GM19467 (cell line): ENCODE results near the gene ATRNL1.
A peak's percentile ranks its signal among the peaks of the same experiment; 100 is the strongest.
"Not testable (repeated sequence)": the region's sequence is repeated elsewhere in the genome, so short reads cannot be mapped to it uniquely, and the experiment has no call there.

Experiments used
- ATAC-seq: cut with Tn5 transposase; IDR thresholded peaks from one replicate; pipeline ENCODE4 v1.9.1; 2021; ENCODE audit warnings: mild to moderate bottlenecking, moderate library complexity; ENCODE audit not compliant: unreplicated experiment

ATRNL1 gene

DNA sequence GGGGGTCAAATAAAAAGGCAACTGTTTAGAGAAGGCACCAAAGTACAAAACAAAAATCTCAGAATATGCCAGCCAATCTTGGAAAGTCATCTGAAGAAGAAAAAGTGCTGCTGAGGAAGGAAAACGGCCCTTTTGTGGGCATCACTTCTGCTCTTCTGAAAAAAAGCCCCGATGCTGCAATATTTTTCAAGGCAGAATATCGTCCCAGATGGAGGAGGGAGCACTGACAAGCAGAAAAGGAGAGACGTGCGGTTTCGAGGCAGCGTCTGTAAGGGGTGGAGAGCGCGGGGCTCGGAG lies 959 bp upstream of the ATRNL1 start:
- ATAC-seq, result no peak

DNA sequence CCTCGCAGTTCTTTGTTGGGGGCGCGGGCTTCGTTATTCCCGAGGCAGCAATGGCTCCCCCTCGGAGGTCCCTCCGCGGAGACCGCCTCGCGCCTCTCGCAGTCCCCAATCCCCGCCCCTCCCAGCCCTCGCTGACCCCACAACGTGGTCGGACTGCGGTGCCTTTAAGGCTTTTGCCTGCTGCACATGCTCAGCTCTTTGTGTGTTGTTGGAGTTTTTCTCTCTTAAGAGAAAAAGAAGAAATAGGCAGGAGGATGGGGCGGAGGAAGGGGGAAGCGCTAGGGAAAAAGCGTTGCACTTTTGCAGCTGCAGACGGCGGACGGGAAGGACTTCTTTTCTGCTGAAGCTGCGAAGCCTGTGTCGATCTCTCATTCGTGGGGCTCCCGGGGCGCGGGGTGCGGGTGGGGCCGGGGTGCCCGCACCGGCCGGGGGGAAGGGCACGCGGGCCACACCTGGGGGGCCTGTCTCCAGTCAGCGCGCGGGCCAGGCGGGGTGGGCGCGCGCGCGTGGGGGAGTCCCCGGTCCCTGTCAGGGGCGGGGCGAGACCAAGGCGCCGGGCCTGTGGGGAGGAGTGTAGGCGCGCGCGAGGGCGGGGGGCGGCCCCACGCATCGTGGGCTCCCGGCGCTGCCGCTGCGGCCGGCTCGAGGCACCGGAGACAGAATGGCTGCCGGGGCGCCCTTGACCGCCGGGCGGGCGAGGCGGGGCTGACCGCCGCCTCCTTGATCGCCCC lies 445 bp upstream of the ATRNL1 start:
- ATAC-seq, result peak; percentile 54

DNA sequence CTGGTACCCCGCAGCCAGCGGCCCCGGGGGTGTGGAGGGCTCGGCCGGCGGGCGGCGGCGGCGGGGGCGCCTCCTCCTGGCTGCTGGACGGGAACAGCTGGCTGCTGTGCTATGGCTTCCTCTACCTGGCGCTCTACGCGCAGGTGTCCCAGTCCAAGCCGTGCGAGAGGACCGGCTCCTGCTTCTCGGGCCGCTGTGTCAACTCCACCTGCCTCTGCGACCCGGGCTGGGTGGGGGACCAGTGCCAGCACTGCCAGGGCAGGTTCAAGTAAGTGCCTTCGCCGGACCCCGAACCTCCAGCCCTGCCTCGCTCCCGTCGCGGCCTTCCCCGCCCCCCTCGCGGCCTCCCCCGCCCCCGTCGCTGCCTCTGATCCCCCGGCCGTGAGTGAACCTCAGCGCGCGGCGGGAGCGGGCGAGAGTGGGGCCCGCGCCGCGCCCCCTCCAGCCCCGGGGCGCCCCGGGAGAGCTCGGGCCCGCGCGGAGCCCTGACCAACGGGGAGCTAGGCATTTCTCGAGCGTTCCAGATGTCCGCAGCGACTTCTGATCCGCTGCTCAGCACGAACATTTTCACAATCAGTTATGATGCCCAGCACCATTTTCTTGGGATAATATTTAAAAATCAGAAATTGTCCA lies 727 bp downstream of the ATRNL1 start:
- peak; percentile 37 for ATAC-seq

DNA sequence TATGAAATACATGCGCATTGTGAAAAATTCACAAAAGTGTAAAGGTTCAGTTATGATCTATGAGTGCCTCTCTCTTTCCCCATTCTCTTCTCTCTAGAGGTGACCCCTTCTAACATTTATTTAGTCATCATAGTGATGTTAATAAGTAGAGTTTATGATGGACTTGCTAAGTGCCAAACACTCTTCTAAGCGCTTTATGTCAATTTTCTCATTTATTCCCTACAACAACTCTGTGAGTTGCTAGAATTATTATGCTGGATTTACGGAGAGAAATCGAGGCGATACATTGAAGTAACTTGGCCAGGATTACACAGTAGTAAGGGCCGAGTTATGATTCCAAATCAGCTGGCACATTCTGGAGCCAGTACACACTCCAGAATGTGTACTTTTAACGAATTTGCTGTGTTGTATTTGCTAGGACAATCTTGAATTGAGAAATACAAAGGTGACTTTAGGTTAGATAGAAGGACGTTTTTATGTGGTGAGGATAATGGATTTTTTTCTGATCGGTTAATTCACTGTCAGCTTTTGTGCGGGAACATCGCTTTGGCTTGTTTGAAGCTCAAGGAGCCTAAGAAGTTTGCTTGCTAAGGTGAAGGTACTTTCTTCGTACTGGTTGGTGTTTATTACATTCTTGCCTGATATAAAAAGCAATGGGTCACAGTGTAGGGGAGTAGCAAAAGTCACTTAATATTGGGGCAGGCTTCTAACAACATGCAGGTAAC lies 1.4 kb downstream of the ATRNL1 start:
- ATAC-seq, result no peak

DNA sequence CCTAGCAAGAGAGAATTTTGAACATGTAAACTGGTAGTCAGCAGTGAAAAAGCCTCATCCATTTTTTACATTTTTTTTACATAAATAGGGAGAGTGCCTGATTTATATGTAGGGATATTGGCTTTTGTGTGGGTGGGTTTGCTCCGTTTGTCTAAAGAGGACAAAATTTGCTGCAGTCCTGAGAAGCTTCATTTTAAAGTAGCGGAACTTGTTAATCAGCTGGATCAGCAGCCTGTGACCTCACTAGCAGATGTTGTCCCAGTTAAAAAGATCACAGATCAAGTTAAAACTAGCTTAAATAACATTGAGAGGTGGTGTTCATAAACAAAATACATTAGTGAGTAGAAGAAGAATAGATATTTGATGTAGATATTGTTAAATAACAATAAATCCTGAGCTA lies 2.6 kb downstream of the ATRNL1 start:
- no peak for ATAC-seq

DNA sequence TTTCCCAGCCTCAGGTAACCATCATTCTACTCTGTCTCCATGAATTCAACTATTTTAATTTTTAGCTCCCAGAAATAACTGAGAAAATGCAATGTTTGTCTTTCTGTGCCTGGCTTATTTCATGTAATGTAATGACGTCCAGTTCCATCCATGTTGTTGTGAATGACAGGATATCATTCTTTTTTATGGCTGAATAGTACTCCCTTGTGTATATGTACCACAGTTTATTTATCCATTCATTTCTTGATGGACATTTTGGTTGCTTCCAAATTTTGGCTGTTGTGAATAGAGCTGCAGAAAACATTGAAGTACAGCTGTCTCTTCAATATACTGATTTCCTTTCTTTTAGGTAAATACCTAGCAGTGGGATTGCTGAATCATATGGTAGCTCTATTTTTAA lies 10.5 kb downstream of the ATRNL1 start:
- ATAC-seq, result no peak

DNA sequence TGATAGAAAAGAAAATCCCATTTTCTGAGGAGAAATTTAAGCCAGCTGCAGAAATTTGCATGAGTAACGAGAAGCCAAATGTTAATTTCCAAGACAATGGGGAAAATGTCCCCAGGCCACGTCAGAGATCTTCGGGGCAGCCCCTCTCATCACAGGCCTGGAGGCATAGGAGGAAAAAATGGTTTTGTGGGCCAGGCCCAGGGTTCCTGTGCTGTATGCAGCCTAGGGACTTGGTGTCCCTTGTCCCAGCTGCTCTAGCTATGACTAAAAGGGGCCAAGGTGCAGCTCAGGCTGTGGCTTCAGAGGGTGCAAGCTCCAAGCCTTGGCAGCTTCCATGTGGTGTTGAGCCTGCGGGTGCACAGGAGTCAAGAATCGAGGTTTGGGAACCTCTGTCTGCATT lies 12.2 kb downstream of the ATRNL1 start:
- ATAC-seq, result not testable (repeated sequence)

DNA sequence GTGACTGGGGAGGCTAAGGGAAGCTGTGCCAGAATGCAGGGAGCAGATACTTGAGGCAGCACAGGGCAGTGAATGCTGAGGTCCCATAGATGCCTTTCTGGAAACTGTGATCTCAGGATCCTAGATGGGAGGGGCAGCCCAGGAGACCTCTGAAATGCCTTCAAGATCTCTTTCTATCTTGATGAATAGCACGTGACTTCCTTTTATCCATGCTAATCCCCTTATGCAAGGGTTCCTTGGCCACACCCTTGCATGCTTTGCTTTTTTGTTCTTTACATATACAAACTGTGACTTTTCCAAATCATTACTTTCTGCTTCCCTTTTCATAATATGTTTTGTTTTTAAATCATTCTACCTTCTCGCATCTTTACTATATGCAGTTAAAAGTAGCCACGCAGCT lies 14.7 kb downstream of the ATRNL1 start:
- ATAC-seq, result no peak

DNA sequence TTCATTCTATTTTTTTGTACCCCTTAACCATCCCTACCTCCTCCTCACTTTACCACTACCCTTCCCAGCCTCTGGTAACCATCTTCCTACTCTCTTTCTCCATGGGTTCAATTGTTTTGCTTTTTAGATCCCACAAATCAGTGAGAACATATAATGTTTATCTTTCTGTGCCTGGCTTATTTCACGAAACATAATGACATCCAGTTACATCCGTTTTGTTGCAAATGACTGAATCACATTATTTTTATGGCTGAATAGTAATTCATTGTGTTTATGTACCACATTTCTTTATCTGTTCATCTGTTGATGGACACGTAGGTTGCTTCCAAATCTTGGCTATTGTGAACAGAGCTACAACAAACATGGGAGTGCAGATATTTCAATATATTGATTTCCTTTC lies 24.1 kb downstream of the ATRNL1 start:
- no peak for ATAC-seq

DNA sequence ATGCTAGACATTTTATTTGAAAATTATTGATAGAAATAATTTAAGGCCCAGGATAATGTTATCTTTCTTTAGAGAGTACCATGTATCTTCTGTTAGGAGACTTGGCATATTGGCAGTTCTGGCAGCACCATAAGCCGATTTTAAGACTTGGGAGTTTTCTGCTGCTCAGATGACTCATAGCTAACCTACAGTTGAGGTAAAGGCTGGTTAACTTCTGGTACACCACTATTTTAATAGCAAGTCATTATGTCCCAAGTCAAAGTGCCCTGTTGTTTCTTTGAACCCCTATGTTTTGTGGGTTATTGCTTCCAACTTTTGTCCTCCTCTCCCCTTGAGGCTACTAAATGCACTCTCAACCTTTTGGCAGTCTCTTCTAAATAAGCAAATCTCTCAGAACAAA lies 25.2 kb downstream of the ATRNL1 start:
- no peak for ATAC-seq

DNA sequence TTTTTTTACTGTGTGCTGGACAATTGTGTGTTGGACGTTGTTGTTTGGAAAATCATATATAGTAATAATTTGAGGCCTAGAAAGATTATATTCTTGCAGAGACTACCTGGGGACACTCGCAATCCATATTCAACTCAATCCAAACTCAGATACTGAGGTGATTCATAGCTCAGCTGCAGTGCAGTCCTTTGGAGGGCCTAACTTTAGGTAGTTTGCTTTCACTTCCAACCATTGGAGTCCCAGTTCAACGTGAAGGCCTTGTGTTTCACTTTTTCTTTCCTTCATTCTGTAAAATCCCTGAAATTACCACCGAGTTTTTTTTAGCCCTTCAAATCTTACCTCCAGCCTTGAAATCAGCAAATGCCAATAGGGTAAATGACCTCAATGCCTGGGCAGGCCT lies 32.3 kb downstream of the ATRNL1 start:
- no peak for ATAC-seq

DNA sequence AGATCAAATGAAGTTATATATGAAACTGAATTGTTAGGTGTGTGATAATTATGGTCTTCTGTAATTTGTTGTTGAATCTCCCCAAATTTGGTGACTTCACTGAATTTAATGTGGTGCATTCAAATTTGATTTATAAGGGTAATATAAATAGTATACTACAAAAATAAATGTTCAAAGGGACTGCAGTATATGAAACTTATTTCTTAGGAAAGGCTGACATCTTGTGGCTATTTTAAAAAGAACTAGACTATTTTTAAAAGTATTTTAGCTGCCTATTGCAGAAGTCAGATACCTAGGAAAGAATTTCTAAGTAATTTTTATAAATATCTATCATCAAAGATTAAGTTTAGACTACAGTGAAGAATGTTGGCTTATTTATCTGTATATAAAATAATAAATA lies 36.6 kb downstream of the ATRNL1 start:
- no peak for ATAC-seq

DNA sequence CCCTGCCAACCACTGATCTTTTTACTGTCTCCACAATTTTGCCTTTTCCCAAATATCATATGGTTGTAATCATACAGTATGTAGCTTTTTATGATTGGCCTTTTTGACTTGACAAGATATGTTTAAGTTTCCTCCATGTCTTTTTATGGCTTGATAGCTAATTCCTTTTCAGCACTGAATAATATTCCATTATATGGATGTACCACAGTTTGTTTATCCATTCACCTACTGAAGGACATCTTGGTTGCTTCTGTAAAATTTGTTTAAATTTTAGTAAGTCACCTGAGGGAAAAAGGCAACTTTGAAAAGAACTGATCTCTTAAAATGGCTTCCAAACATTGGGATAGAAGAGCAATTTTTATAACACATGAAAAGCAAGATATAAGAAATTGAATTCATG lies 43.5 kb downstream of the ATRNL1 start:
- ATAC-seq, result no peak

DNA sequence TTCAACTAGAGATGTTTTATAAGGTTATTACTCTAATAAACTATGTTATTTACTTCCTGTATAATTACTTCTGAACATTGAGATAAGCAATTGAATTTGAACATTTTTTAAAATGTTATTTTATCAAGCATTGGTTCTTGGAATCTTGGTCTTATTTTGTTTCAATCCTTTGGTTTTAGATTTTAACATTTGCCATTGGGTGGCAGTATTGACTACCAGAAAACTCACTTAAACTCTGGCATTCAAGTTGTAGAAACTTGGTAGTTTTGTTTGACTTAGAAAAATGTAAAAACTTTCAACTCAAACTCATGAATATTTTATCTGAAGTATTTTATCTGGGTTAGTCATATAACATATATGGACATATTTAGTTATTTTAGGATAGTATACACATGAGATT lies 48.1 kb downstream of the ATRNL1 start:
- ATAC-seq, result no peak

DNA sequence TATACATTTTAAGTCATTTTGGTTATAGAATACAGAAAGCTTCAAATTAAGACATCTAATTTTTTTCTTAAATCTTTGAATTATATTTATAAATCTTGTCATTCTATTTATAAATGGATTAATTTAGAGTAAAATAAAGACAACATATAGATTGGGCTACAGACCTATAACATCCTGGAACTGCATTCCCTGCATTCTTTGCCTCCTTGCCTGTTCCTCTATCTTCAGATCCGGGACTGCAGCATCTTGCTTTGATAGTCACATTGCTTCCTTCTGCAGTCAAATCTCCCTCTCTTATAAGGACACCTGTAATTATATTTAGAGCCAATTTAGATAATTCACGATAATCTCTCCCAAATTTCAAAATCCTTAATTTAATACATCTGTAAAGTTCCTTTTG lies 64.2 kb downstream of the ATRNL1 start:
- no peak for ATAC-seq

DNA sequence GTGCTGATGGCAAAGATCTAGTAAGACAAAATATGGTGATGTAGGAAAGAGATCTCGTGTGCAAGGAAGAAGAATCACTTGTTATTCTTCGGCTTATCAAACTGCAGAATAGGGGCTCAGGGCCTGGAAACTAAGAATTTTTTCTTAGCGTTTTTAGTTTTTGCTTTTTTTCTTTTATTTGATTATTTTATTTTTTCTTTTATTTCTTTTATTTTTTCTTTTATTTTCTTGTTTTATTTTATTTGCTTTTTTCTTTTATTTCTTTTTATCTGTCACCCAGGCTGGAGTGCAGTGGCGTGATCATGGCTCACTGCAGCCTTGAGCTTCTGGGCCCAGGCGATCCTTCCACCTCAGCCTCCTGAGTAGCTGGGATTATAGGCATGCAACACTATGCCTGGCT lies 70.0 kb downstream of the ATRNL1 start:
- no peak for ATAC-seq

DNA sequence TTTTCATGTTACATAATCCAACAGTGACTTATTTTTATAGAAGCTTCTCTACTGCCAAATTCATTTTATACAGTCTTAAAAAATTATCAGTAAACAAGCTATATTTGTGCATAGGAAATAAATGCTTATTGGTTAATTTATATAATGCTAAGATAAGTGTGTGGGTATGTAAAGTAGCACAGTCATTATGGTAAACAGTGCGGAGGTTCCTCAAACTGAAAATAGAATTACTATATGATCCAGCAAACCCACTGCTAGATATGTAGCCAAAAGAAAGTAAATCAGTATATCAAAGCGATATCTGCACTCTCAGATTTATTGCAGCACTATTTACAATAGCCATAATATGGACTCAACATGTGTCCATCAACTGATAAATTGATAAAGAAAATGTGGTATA lies 71.1 kb downstream of the ATRNL1 start:
- no peak for ATAC-seq

DNA sequence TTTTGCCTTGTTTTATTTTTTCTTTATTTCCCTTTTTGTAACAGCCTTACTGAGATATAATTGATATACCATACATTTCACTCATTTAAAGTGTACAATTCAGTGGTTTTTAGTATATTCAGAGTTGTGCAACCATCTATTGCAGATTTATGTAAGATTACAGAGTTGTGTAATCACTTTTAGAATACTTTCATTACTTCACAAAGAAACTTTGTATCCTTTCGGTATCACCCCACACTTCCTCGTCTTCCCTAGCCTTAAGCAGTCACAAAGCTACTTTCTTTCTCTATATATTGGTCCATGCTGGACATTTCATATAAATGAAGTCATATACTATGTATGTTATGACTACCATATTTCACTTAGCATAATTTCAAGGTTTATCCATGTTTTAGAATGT lies 74.6 kb downstream of the ATRNL1 start:
- ATAC-seq, result no peak

DNA sequence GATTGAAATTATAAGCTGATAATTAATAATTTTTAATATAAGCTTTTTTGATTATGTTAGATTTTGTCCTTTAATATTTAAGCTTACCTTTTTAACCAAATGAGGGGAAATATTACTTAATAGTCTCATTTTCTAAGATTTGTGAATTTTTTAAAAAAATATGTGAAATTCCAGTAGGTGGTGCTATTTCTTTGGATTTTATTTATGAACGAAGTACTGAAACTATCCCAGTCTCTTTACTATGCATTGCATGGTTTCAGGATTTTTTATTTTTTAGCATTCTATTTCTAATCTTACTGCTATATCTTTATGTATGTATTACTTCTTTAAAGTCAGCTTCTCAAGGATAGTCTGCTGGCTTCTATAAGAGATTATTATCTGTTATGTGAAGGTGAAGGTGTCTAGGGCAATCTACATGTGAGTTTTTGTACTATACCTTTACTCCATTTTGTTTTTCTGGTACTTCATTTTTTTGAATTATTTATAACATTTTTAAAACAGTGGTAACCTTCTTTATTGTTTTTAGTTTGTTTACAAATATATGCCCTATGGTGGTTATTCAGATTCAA lies 78.3 kb downstream of the ATRNL1 start:
- no peak for ATAC-seq

DNA sequence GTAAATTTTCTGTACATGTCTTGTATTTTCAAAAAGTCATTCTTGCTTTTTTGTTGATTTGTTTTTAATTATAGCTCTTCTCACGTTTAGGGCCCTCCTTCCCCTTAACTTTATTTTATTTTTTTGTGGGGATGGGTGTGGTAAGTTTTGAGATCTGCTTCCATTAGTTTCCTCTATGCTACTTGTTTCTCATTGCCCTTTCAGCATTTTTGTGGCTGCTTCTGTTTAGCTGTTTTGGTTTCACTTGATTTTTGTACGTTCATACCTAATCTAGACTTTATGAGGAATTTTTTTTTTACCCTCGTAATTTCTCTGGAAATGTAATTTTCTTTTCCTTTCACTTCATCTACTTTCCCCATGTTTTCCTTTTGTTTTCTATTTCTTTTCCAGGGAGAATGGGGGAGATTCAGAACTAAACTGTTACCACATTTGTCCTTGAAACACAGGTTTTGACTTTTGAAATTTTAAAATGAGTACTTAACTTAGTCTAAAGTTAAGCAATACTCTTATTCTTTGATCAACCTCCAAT lies 80.8 kb downstream of the ATRNL1 start:
- no peak for ATAC-seq

DNA sequence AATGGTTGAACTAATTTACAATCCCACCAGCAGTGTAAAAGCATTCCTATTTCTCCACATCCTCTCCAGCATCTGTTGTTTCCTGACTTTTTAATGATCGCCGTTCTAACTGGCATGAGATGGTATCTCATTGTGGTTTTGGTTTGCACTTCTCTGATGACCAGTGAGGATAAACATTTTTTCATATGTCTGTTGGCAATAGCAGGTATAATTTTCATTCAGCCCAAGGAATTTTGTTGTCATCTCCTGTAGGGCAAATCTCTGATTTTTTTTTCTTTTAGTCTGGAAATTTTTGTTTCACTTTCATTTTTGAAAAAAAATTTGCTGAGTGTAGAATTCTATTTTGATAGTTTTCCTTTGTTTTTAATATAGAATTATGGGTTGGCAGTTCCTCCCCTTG lies 114.1 kb downstream of the ATRNL1 start:
- not testable (repeated sequence) for ATAC-seq

DNA sequence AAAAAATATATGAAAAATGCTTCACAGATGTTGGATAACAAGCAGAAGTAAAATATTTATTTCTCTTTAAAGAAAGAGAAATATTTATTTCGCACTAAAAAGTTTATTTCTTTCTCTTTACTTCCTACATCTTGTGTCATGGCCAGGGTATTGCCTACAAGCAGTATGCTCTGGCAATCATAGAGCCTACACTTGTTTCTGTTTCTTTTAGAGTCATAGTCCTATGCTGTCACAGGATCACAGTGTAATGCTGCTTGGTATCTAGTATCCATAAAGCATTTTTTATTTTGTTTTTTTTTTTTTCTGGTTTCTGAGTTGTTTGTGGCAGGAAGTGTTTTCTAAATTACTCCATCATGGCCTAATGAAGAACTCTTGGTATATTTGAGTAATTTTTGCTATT lies 116.0 kb downstream of the ATRNL1 start:
- ATAC-seq, result no peak
